GM12864 (cell line): ENCODE measurements around the gene EIF4G3.

Experiments
- DNase-seq: peaks from one replicate; pipeline ENCODE4 v3.0.0-alpha.2; 2011; ENCODE audit warnings: low read depth
- H3K4me3 ChIP-seq: 2 replicates; pipeline ENCODE4 v1.5.1; 2011; ENCODE audit warnings: mild to moderate bottlenecking, low read depth, low read length, control low read depth
- CTCF ChIP-seq: IDR thresholded peaks from 2 replicates; pipeline ENCODE4 v1.5.1; 2011; ENCODE audit warnings: low read depth, mild to moderate bottlenecking, moderate library complexity, low read length, control low read depth, inconsistent platforms; ENCODE audit errors: missing control alignments

Gene EIF4G3

GRCh38 chr1:20896826-20897225 is 279.9 kb downstream of the EIF4G3 start:
- H3K4me3 ChIP-seq: no peak overlapping the region
- no peak for TF ChIP-seq CTCF
- no peak for DNase-seq

- no peak for DNase-seq
- TF ChIP-seq CTCF: no peak
- no peak overlapping the region for H3K4me3 ChIP-seq
These were observed 282.8 kb downstream of the EIF4G3 start for GRCh38 chr1:20893931-20894330.

GRCh38 chr1:20891091-20891490 is 285.6 kb downstream of the EIF4G3 start:
- H3K4me3 ChIP-seq: no peak overlapping the region
- DNase-seq: no peak
- TF ChIP-seq CTCF: no peak

- H3K4me3 ChIP-seq: no peak overlapping the region
- DNase-seq: no peak
- no peak for TF ChIP-seq CTCF
These were observed 289.5 kb downstream of the EIF4G3 start for GRCh38 chr1:20887246-20887645.

- no peak overlapping the region for H3K4me3 ChIP-seq
- no peak for DNase-seq
- no peak for TF ChIP-seq CTCF
These were observed 291.6 kb downstream of the EIF4G3 start for GRCh38 chr1:20885121-20885520.

GRCh38 chr1:20884513-20884912 is 292.2 kb downstream of the EIF4G3 start:
- no peak for TF ChIP-seq CTCF
- H3K4me3 ChIP-seq: no peak overlapping the region
- no peak for DNase-seq

- no peak overlapping the region for H3K4me3 ChIP-seq
- TF ChIP-seq CTCF: no peak
- no peak for DNase-seq
These were observed 292.9 kb downstream of the EIF4G3 start for GRCh38 chr1:20883766-20884165.
